Transverse colon (tissue), 4 donors: ENCODE results near the gene TMEM44.

Source experiments
- CTCF ChIP-seq, 5 experiments: fragments of 200-600 bp in 3 of 5; fragments of 450-650 bp in 2 of 5; sonication (generic) in 3 of 5; IDR thresholded peaks; 1 replicate in 2 of 5; 2 replicates in 3 of 5; pipeline ENCODE4 v1.5.1; 2016 to 2017; ENCODE audit warnings: antibody characterized with exemption in 5 of 5, inconsistent platforms in 3 of 5, mild to moderate bottlenecking in 2 of 5, moderate library complexity in 1 of 5
- EP300 ChIP-seq: sonication (generic); formaldehyde crosslinking; IDR thresholded peaks from one replicate; pipeline ENCODE4 v1.6.1; 2017; ENCODE audit warnings: antibody characterized with exemption, low read depth
- POLR2A ChIP-seq: fragments of 450-650 bp; IDR thresholded peaks from one replicate; pipeline ENCODE4 v1.6.1; 2016; ENCODE audit warnings: antibody characterized with exemption, mild to moderate bottlenecking, moderate library complexity
- POLR2AphosphoS5 ChIP-seq, 3 donors: sonication (generic); formaldehyde crosslinking; IDR thresholded peaks; one replicate each; pipeline ENCODE4 v1.6.1; 2016; ENCODE audit warnings: antibody characterized with exemption in 3 of 3

- TF ChIP-seq CTCF (IDR thresholded peaks at IDR 0.05) (peak; percentile 46 to 78 (median 56)), POLR2AphosphoS5 (IDR thresholded peaks at IDR 0.05) (peak; percentile 37 to 78 (median 75)), POLR2A (peak; percentile 70), EP300 (no peak)
Measured at GRCh38 chr3:194633349-194634004, at the start of gene TMEM44.
